ENCODE measurements around the gene THAP4. TPM values are rescaled to one million over a fixed set of nuclear protein-coding genes. Genes with fewer than 3 reads are reported as not detected.

Gene THAP4
- total RNA-seq, 1 donor, result 43.4 TPM

GRCh38 chr2:241598487-241598886 is 38.5 kb downstream of the THAP4 start:
- Histone ChIP-seq H3K4me3 (ENCODE audit: insufficient read depth, low read length) (no peak overlapping the region), H2AFZ (ENCODE audit: low read length) (no peak overlapping the region), H3K27ac (ENCODE audit: low read depth, low read length) (no peak overlapping the region), H3K36me3 (ENCODE audit: insufficient read depth, low read length) (peaks cover 26% of the 10 kb centered on the region), H3K4me1 (ENCODE audit: insufficient read depth, low read length) (peaks cover 3% of the 10 kb centered on the region), H3K4me2 (ENCODE audit: insufficient read depth, low read length) (no peak overlapping the region), H3K27me3 (ENCODE audit: insufficient read depth, low read length) (no peaks in the 10 kb centered on the region), H4K20me1 (ENCODE audit: insufficient read depth, low read length) (no peaks in the 10 kb centered on the region), H3K9me3 (ENCODE audit: low read depth, low read length) (no peaks in the 10 kb centered on the region), H3K79me2 (ENCODE audit: insufficient read depth, low read length) (no peaks in the 10 kb centered on the region)
- TF ChIP-seq, protein P1, sequence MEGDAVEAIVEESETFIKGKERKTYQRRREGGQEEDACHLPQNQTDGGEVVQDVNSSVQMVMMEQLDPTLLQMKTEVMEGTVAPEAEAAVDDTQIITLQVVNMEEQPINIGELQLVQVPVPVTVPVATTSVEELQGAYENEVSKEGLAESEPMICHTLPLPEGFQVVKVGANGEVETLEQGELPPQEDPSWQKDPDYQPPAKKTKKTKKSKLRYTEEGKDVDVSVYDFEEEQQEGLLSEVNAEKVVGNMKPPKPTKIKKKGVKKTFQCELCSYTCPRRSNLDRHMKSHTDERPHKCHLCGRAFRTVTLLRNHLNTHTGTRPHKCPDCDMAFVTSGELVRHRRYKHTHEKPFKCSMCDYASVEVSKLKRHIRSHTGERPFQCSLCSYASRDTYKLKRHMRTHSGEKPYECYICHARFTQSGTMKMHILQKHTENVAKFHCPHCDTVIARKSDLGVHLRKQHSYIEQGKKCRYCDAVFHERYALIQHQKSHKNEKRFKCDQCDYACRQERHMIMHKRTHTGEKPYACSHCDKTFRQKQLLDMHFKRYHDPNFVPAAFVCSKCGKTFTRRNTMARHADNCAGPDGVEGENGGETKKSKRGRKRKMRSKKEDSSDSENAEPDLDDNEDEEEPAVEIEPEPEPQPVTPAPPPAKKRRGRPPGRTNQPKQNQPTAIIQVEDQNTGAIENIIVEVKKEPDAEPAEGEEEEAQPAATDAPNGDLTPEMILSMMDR (IDR thresholded peaks at IDR 0.05; ENCODE audit: extremely low read depth, low read depth, low read length), result no peak
- no peak for DNase-seq (ENCODE audit: insufficient read length, low spot score, missing footprints)

DNA sequence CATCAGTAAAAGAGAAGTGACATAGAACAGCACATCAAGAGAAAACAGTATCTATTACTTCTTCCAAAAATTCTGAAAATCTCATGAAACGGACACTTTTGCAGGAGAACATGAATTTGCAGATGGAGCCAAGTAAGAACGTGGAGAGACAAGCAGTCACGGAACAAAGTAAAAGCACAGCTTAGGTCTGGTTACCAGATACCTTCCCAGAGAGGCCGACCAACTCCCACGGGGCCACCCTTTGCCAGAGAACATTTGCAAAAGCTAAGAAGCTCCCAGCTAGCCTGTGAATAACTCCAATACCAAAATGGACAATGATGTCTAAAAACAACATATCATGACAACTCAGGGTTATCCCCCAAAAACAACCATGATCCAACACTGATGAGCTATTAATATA is 38.9 kb downstream of the THAP4 start:
- TF ChIP-seq, protein P1 (IDR thresholded peaks at IDR 0.05; ENCODE audit: extremely low read depth, low read depth, low read length), result no peak
- Histone ChIP-seq H2AFZ (ENCODE audit: low read length) (no peak overlapping the region), H3K27ac (ENCODE audit: low read depth, low read length) (no peak overlapping the region), H3K4me1 (ENCODE audit: insufficient read depth, low read length) (peaks cover 3% of the 10 kb centered on the region), H3K4me3 (ENCODE audit: insufficient read depth, low read length) (no peak overlapping the region), H3K79me2 (ENCODE audit: insufficient read depth, low read length) (no peaks in the 10 kb centered on the region), H4K20me1 (ENCODE audit: insufficient read depth, low read length) (no peaks in the 10 kb centered on the region), H3K9me3 (ENCODE audit: low read depth, low read length) (no peaks in the 10 kb centered on the region), H3K4me2 (ENCODE audit: insufficient read depth, low read length) (no peak overlapping the region), H3K36me3 (ENCODE audit: insufficient read depth, low read length) (peaks cover 27% of the 10 kb centered on the region), H3K27me3 (ENCODE audit: insufficient read depth, low read length) (no peaks in the 10 kb centered on the region)
- peak; percentile 69 for DNase-seq (ENCODE audit: insufficient read length, low spot score, missing footprints)

DNA sequence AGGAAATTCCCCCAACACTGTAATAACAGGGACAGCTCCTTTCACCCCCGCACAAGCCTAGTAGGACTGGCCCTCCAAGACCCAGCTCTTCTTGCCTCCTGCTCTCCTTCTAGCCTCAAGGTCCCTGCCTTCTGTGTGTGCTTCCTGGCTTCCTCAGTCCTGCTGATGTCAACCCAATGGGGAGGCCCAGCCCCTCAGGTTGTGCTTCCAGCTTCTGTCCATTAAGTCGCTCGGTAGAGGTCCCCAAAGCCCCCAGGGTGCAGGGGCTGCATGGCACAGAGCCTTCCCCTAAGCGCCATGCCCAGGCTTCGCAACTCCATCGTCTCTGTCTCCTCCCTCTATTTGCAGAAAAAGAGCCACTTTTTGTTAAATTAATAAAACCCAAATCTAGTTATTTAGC is 39.4 kb downstream of the THAP4 start:
- peaks cover 27% of the 10 kb centered on the region for H3K36me3 ChIP-seq (ENCODE audit: insufficient read depth, low read length)

GRCh38 chr2:241595600-241596140 is 41.3 kb downstream of the THAP4 start:
- no peaks in the 10 kb centered on the region for H3K9me3 ChIP-seq (ENCODE audit: low read depth, low read length)
- no peak overlapping the region for H3K4me3 ChIP-seq (ENCODE audit: insufficient read depth, low read length)
- peaks cover 8% of the 10 kb centered on the region for H4K20me1 ChIP-seq (ENCODE audit: insufficient read depth, low read length)
- H3K4me1 ChIP-seq (ENCODE audit: insufficient read depth, low read length), result peaks cover 3% of the 10 kb centered on the region
- no peak overlapping the region for H3K27ac ChIP-seq (ENCODE audit: low read depth, low read length)
- H3K4me2 ChIP-seq (ENCODE audit: insufficient read depth, low read length), result no peak overlapping the region
- DNase-seq (ENCODE audit: insufficient read length, low spot score, missing footprints), result peak; percentile 45
- H3K36me3 ChIP-seq (ENCODE audit: insufficient read depth, low read length), result peaks cover 22% of the 10 kb centered on the region
- H3K27me3 ChIP-seq (ENCODE audit: insufficient read depth, low read length), result no peaks in the 10 kb centered on the region
- H2AFZ ChIP-seq (ENCODE audit: low read length), result no peak overlapping the region
- TF ChIP-seq, protein P1 (IDR thresholded peaks at IDR 0.05; ENCODE audit: extremely low read depth, low read depth, low read length), result peak; percentile 18
- H3K79me2 ChIP-seq (ENCODE audit: insufficient read depth, low read length), result no peaks in the 10 kb centered on the region

More for the DNA sequence above, 39.4 kb downstream of the THAP4 start:
- H3K27me3 ChIP-seq (ENCODE audit: insufficient read depth, low read length), result no peaks in the 10 kb centered on the region
- H3K27ac ChIP-seq (ENCODE audit: low read depth, low read length), result no peak overlapping the region
- H3K79me2 ChIP-seq (ENCODE audit: insufficient read depth, low read length), result no peaks in the 10 kb centered on the region
- H3K4me2 ChIP-seq (ENCODE audit: insufficient read depth, low read length), result no peak overlapping the region
- H3K4me1 ChIP-seq (ENCODE audit: insufficient read depth, low read length), result peaks cover 3% of the 10 kb centered on the region
- H4K20me1 ChIP-seq (ENCODE audit: insufficient read depth, low read length), result peaks cover 3% of the 10 kb centered on the region
- peak; percentile 50 for DNase-seq (ENCODE audit: insufficient read length, low spot score, missing footprints)
- TF ChIP-seq, protein P1 (IDR thresholded peaks at IDR 0.05; ENCODE audit: extremely low read depth, low read depth, low read length), result no peak
- H3K4me3 ChIP-seq (ENCODE audit: insufficient read depth, low read length), result no peak overlapping the region
- H3K9me3 ChIP-seq (ENCODE audit: low read depth, low read length), result no peaks in the 10 kb centered on the region
- no peak overlapping the region for H2AFZ ChIP-seq (ENCODE audit: low read length)

Data from osteoblast (primary cell).